ENCODE data around the gene SSH2. TPM values are rescaled to one million over a fixed set of nuclear protein-coding genes. Genes with fewer than 3 reads are reported as not detected.

Gene SSH2
- total and polyA plus RNA-seq, 9 of the 15 experiments (the other 6 are each of a cell fraction or from before 2014, with no cell fraction given): 3.9 to 16.1 (median 10.2) TPM

DNA sequence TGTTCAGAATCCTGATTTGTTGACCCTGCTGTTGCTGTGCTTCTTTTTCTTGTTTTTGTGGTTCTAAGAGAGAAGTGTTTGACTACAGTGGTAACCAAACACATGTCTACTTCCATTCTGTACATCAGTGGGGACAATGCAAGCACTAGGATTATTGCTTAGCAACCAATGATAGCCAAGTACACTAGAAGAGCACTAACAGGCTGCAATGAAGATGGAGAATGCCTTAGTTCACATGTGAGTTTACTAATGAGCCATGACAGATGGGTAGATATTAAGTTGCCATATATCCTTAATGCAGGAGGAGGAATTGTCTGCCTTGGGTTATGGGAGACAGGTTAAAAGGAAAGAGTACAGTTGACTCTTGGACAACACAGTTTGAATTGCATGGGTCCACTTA, 19.7 kb upstream of the SSH2 start:
- Histone ChIP-seq H3K9me1 (ENCODE audit: control insufficient read depth, insufficient read depth, low read length) (no peaks in the 10 kb centered on the region), H3K79me2 (ENCODE audit: control insufficient read depth, insufficient read depth, low read length) (no peaks in the 10 kb centered on the region), H2AFZ (ENCODE audit: low read depth, low read length) (no peak overlapping the region), H3K4me1 (replicated peaks in 1 of 2; ENCODE audit: control insufficient read depth in 2 of 2, insufficient read depth in 2 of 2, low read length in 2 of 2) (no peaks in the 10 kb centered on the region), H3K27ac (ENCODE audit: extremely low read depth, low read depth, low read length) (no peak overlapping the region), H3K9me3 (replicated peaks; ENCODE audit: control insufficient read depth, insufficient read depth, low read depth, low read length) (no peaks in the 10 kb centered on the region; the same call in 1 of the 2 replicates), H3K27me3 (ENCODE audit: control insufficient read depth in 2 of 2, insufficient read depth in 2 of 2, low read length in 2 of 2) (no peaks in the 10 kb centered on the region), H4K20me1 (replicated peaks; ENCODE audit: control insufficient read depth, insufficient read depth, low read length) (no peaks in the 10 kb centered on the region), H3K4me3 (no peak overlapping the region), H3K36me3 (ENCODE audit: control insufficient read depth, insufficient read depth, low read length) (no peaks in the 10 kb centered on the region), H3K9ac (ENCODE audit: insufficient read depth in 1 of 2, low read depth in 2 of 2, low read length in 2 of 2) (no peak overlapping the region), H3K4me2 (ENCODE audit: insufficient read depth, low read length) (no peak overlapping the region)
- intact Hi-C loops (cut with micrococcal nuclease): no loop called here
- CTCF ChIA-PET (ENCODE audit: low intra/inter-chr PET ratio): no interaction called here
- in situ Hi-C loops (cut with MboI): no loop called here
- DNase-seq (ENCODE audit: extremely low read depth in 1 of 4, low spot score in 3 of 4) (no peak), FAIRE-seq (peak; percentile 6), ATAC-seq (no peak)
- TF ChIP-seq PRMT5 (CRISPR knock-in tag; IDR thresholded peaks at IDR 0.05) (no peak), ZNF347 (CRISPR knock-in tag; IDR thresholded peaks at IDR 0.05; ENCODE audit: low read depth) (no peak)
- no TSS peak for BruUV-seq (replicated peaks)
- POLR2A ChIA-PET: no interaction called here

DNA sequence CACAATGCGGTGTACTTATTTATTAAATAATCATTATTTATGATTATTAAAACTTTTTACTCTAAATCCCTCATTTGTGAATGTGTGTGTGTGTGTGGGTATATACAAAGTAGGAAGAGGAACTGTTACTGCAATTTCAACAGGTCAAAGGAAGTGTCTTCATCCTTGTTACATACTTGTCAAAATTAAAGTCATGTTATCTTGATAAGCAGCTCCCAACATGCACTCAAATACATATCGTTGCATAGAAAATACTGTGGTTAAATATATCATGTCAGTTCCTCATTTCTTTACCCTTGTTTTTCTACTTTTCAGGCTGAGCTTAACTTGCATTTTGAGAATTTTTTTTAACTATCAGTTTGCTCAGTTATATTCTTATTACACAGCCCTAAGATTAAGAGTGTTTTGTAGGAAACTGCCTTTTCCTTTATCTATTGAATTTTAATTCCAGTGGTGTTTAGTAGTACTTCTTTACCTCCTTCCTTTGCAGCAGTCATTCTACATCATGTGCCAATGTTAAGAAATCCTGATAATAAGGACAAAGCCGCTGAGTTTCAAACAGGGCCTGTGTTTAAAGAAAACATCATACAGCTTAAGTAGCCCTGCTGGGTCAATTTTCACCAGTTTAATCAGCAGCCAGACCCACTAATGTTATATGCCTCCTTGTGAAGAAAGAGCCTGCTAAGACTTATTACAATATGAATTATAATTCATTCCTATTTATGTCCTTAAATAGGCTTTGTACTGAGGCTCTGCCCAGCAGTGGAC, 18.6 kb upstream of the SSH2 start:
- H3K4me3 ChIP-seq: no peak overlapping the region
- H4K20me1 ChIP-seq (replicated peaks; ENCODE audit: control insufficient read depth, insufficient read depth, low read length): no peaks in the 10 kb centered on the region
- DNase-seq (ENCODE audit: extremely low read depth in 1 of 4, low spot score in 3 of 4): no peak
- H3K4me2 ChIP-seq (ENCODE audit: insufficient read depth, low read length): no peak overlapping the region
- intact Hi-C loops (cut with micrococcal nuclease): no loop called here
- POLR2A ChIA-PET: interaction anchor here (0.5 to 1.0 kb wide), 3 partner anchors 17 to 242 kb away, joined by 3 read pairs; no protein-coding TSS in a partner anchor
- no peak overlapping the region for H3K27ac ChIP-seq (ENCODE audit: extremely low read depth, low read depth, low read length)
- H2AFZ ChIP-seq (ENCODE audit: low read depth, low read length): no peak overlapping the region
- H3K9ac ChIP-seq (ENCODE audit: insufficient read depth in 1 of 2, low read depth in 2 of 2, low read length in 2 of 2): no peak overlapping the region
- H3K79me2 ChIP-seq (ENCODE audit: control insufficient read depth, insufficient read depth, low read length): no peaks in the 10 kb centered on the region
- H3K4me1 ChIP-seq (replicated peaks in 1 of 2; ENCODE audit: control insufficient read depth in 2 of 2, insufficient read depth in 2 of 2, low read length in 2 of 2): no peaks in the 10 kb centered on the region
- no peak for FAIRE-seq
- H3K36me3 ChIP-seq (ENCODE audit: control insufficient read depth, insufficient read depth, low read length): no peaks in the 10 kb centered on the region
- WGBS (ENCODE audit: insufficient coverage, low coverage, missing lambda C conversion rate): 29% methylated on average over 3 of the region's 3 CpGs
- no peaks in the 10 kb centered on the region for H3K27me3 ChIP-seq (ENCODE audit: control insufficient read depth in 2 of 2, insufficient read depth in 2 of 2, low read length in 2 of 2)
- BruUV-seq (replicated peaks): no TSS peak
- no peaks in the 10 kb centered on the region for H3K9me1 ChIP-seq (ENCODE audit: control insufficient read depth, insufficient read depth, low read length)
- no peak for ATAC-seq
- in situ Hi-C loops (cut with MboI): no loop called here
- CTCF ChIA-PET (ENCODE audit: low intra/inter-chr PET ratio): no interaction called here
- no peaks in the 10 kb centered on the region; the same call in 1 of the 2 replicates for H3K9me3 ChIP-seq (replicated peaks; ENCODE audit: control insufficient read depth, insufficient read depth, low read depth, low read length)
- TF ChIP-seq SPI1 (IDR thresholded peaks at IDR 0.05; ENCODE audit: borderline replicate concordance, low read depth, low read length) (peak; percentile 62; the same call in 1 of the 2 replicates), MEIS2 (IDR thresholded peaks at IDR 0.05; ENCODE audit: partially characterized antibody) (peak; percentile 88), SOX6 (IDR thresholded peaks at IDR 0.05) (peak; percentile 10; the same call in 1 of the 2 replicates), TEAD4 (IDR thresholded peaks at IDR 0.05; ENCODE audit: low read length) (peak; percentile 19; the same call in 1 of the 2 replicates), TEAD4 (CRISPR knock-in tag; IDR thresholded peaks at IDR 0.05; ENCODE audit: borderline replicate concordance) (no peak), MYNN (IDR thresholded peaks at IDR 0.05) (peak; percentile 64; the same call in 1 of the 2 replicates), MYNN (CRISPR knock-in tag; IDR thresholded peaks at IDR 0.05) (no peak)
- TF ChIP-seq, protein P1, sequence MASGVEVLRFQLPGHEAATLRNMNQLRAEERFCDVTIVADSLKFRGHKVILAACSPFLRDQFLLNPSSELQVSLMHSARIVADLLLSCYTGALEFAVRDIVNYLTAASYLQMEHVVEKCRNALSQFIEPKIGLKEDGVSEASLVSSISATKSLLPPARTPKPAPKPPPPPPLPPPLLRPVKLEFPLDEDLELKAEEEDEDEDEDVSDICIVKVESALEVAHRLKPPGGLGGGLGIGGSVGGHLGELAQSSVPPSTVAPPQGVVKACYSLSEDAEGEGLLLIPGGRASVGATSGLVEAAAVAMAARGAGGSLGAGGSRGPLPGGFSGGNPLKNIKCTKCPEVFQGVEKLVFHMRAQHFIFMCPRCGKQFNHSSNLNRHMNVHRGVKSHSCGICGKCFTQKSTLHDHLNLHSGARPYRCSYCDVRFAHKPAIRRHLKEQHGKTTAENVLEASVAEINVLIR (CRISPR knock-in tag; IDR thresholded peaks at IDR 0.05): no peak
- TF ChIP-seq, protein P2, sequence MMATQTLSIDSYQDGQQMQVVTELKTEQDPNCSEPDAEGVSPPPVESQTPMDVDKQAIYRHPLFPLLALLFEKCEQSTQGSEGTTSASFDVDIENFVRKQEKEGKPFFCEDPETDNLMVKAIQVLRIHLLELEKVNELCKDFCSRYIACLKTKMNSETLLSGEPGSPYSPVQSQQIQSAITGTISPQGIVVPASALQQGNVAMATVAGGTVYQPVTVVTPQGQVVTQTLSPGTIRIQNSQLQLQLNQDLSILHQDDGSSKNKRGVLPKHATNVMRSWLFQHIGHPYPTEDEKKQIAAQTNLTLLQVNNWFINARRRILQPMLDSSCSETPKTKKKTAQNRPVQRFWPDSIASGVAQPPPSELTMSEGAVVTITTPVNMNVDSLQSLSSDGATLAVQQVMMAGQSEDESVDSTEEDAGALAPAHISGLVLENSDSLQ (IDR thresholded peaks at IDR 0.05): peak; percentile 55; the same call in 1 of the 2 replicates
